Erythroblast (primary cell): ENCODE measurements around the gene ZNF655.

Source experiments
- GATA1 ChIP-seq: IDR thresholded peaks from 2 replicates; pipeline ENCODE4 v1.6.1; 2011; ENCODE audit warnings: low read depth, mild to moderate bottlenecking, control low read depth, low read length, moderate library complexity
- POLR2A ChIP-seq: IDR thresholded peaks from 2 replicates; pipeline ENCODE4 v1.6.1; 2011; ENCODE audit warnings: mild to moderate bottlenecking, low read length

GRCh38 chr7:99625961-99626360 is 67.5 kb downstream of the ZNF655 start:
- TF ChIP-seq POLR2A (no peak), GATA1 (no peak)
